ENCODE results near the gene COL4A4. TPM values are rescaled to one million over a fixed set of nuclear protein-coding genes. Genes with fewer than 3 reads are reported as not detected.
"Not testable (repeated sequence)": the region's sequence is repeated elsewhere in the genome, so short reads cannot be mapped to it uniquely, and the experiment has no call there.

The COL4A4 gene
- total RNA-seq, 1 donor: 0.21 TPM

DNA sequence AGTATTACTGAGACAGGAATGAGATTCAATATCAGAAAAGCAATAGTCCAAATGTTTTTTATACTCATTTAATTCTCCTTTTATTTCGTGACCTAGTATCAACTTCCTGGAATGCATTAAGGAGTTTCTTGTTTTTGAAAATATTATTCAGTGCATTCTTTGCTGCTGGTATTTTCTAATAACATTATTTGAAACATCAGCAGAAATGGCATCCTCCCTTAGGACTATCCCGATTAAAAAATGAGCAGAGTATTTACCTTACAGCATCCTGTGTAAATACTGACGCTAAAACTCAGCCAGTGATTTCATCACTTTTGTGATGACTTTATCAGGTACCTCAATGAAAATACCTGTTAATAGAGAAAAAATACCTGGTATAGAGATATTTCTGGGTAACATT is 16.8 kb upstream of the COL4A4 start:
- H3K9me3 ChIP-seq (ENCODE audit: low read depth, low read length): no peaks in the 10 kb centered on the region

GRCh38 chr2:227179988-227180685 is 16.1 kb upstream of the COL4A4 start:
- H3K9me3 ChIP-seq (ENCODE audit: low read depth, low read length): no peaks in the 10 kb centered on the region
- H3K27me3 ChIP-seq (ENCODE audit: insufficient read depth, low read length): no peaks in the 10 kb centered on the region
- H3K4me3 ChIP-seq (ENCODE audit: low read length): no peak overlapping the region
- H3K4me1 ChIP-seq (ENCODE audit: insufficient read depth, low read length): no peaks in the 10 kb centered on the region

More for the DNA sequence above, 16.8 kb upstream of the COL4A4 start:
- no peaks in the 10 kb centered on the region for H3K27me3 ChIP-seq (ENCODE audit: insufficient read depth, low read length)
- no peaks in the 10 kb centered on the region for H3K4me1 ChIP-seq (ENCODE audit: insufficient read depth, low read length)
- H3K4me3 ChIP-seq (ENCODE audit: low read length): no peak overlapping the region

GRCh38 chr2:227177592-227178336 is 13.8 kb upstream of the COL4A4 start:
- Histone ChIP-seq H3K27me3 (ENCODE audit: insufficient read depth, low read length) (no peaks in the 10 kb centered on the region), H3K9me3 (ENCODE audit: low read depth, low read length) (no peaks in the 10 kb centered on the region), H3K4me1 (ENCODE audit: insufficient read depth, low read length) (no peaks in the 10 kb centered on the region), H3K4me3 (ENCODE audit: low read length) (no peak overlapping the region)

- not testable (repeated sequence) for H3K4me3 ChIP-seq (ENCODE audit: low read length); H3K9me3 ChIP-seq (ENCODE audit: low read depth, low read length); H3K4me1 ChIP-seq (ENCODE audit: insufficient read depth, low read length)
These were observed 7.8 kb upstream of the COL4A4 start for GRCh38 chr2:227171779-227172178.

GRCh38 chr2:227164763-227165291 is 822 bp upstream of the COL4A4 start:
- Histone ChIP-seq H3K4me3 (ENCODE audit: low read length) (peak overlapping the region; percentile 3), H3K4me1 (ENCODE audit: insufficient read depth, low read length) (peaks cover 4% of the 10 kb centered on the region), H3K9me3 (ENCODE audit: low read depth, low read length) (no peaks in the 10 kb centered on the region), H3K27me3 (ENCODE audit: insufficient read depth, low read length) (peaks cover 63% of the 10 kb centered on the region)

More at GRCh38 chr2:227171779-227172178, 7.8 kb upstream of the COL4A4 start:
- H3K27me3 ChIP-seq (ENCODE audit: insufficient read depth, low read length): peaks cover 13% of the 10 kb centered on the region

GRCh38 chr2:227163485-227163997 is 464 bp downstream of the COL4A4 start:
- H3K27me3 ChIP-seq (ENCODE audit: insufficient read depth, low read length): peaks cover 68% of the 10 kb centered on the region
- H3K4me1 ChIP-seq (ENCODE audit: insufficient read depth, low read length): peaks cover 4% of the 10 kb centered on the region
- H3K4me3 ChIP-seq (ENCODE audit: low read length): no peak overlapping the region
- no peaks in the 10 kb centered on the region for H3K9me3 ChIP-seq (ENCODE audit: low read depth, low read length)

DNA sequence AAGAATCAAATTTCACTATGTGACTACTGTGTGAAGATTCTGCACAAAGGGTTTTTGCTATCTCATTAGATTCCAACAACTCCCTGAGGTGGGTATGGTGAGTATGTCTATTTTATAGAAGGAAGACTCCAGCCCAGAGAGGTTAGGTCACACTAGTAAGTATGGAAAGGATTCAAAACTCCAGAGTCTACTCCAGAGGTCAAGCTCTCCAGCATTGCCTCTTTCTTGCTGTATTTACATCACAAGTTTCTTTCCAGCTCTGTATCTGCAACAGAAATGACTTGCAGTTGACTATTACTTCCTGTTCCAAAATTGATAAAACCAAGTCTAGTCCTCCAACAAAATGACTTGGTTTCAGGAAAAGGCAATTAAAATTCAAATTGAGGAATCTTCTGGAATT is 2.1 kb downstream of the COL4A4 start:
- no peak overlapping the region for H3K4me3 ChIP-seq (ENCODE audit: low read length)
- peaks cover 4% of the 10 kb centered on the region for H3K4me1 ChIP-seq (ENCODE audit: insufficient read depth, low read length)
- no peaks in the 10 kb centered on the region for H3K9me3 ChIP-seq (ENCODE audit: low read depth, low read length)
- peaks cover 56% of the 10 kb centered on the region for H3K27me3 ChIP-seq (ENCODE audit: insufficient read depth, low read length)

- H3K4me3 ChIP-seq (ENCODE audit: low read length): no peak overlapping the region
- no peaks in the 10 kb centered on the region for H3K9me3 ChIP-seq (ENCODE audit: low read depth, low read length)
- H3K4me1 ChIP-seq (ENCODE audit: insufficient read depth, low read length): peaks cover 4% of the 10 kb centered on the region
- H3K27me3 ChIP-seq (ENCODE audit: insufficient read depth, low read length): peaks cover 38% of the 10 kb centered on the region
These were observed 3.8 kb downstream of the COL4A4 start for GRCh38 chr2:227160164-227160563.

GRCh38 chr2:227154986-227155774 is 8.8 kb downstream of the COL4A4 start:
- Histone ChIP-seq H3K4me1 (ENCODE audit: insufficient read depth, low read length) (no peaks in the 10 kb centered on the region), H3K9me3 (ENCODE audit: low read depth, low read length) (no peaks in the 10 kb centered on the region), H3K4me3 (ENCODE audit: low read length) (no peak overlapping the region), H3K27me3 (ENCODE audit: insufficient read depth, low read length) (peaks cover 6% of the 10 kb centered on the region)

GRCh38 chr2:227153758-227154486 is 10.1 kb downstream of the COL4A4 start:
- Histone ChIP-seq H3K27me3 (ENCODE audit: insufficient read depth, low read length) (no peaks in the 10 kb centered on the region), H3K4me3 (ENCODE audit: low read length) (no peak overlapping the region), H3K4me1 (ENCODE audit: insufficient read depth, low read length) (no peaks in the 10 kb centered on the region), H3K9me3 (ENCODE audit: low read depth, low read length) (no peaks in the 10 kb centered on the region)

DNA sequence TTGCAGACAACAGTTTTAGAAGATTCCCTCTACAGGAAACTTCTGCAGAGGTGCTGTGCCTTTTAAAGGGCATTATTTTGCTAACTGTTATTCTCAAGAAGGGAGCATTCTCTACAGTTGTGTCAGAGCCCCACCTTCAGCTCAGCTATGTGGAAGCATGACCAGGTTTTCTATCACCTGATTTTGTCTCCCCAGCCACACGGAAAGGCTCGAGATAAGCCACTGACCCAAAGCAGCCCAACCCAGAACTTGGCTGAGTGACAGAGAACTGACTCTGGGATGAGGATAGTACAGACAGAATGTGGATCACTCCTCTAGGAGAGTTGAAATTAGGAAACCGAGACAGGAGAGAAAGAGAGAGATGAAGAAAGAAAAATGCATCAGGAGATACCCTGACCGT is 10.7 kb downstream of the COL4A4 start:
- H3K4me1 ChIP-seq (ENCODE audit: insufficient read depth, low read length): no peaks in the 10 kb centered on the region
- H3K9me3 ChIP-seq (ENCODE audit: low read depth, low read length): peaks cover under 1% of the 10 kb centered on the region
- no peaks in the 10 kb centered on the region for H3K27me3 ChIP-seq (ENCODE audit: insufficient read depth, low read length)
- H3K4me3 ChIP-seq (ENCODE audit: low read length): no peak overlapping the region

DNA sequence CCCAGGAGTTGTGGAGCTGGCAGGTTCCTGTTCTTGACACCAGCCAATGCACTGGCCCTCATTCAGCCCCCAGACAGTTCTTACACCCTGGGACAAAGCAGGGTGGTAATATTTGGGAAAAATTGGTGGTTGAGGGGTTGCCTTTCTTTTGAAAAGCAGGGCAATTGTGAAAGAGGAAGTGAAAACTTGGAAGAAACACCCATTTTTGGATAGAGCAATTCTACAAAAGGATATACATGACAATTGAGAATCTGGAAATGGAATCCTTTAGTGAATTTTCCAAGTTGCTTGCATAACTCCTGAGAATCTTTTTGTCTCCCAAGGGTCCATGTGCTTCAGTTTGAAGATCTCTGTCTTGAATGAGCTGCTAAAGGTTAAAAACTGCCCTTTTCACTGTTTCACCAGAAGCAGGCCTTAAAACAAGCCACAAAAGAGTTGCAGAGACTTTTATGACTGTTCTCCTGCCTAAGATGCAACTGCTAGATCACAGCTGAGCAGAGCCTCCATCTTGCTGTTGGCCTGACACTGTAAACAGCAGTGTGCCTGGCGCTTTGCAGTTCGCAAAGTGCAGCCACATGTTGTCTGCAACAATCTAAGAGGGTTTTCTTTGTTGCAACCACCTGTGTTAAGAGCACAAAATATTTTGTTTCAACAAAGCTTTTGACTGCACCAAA is 11.8 kb downstream of the COL4A4 start:
- Histone ChIP-seq H3K27me3 (ENCODE audit: insufficient read depth, low read length) (no peaks in the 10 kb centered on the region), H3K4me1 (ENCODE audit: insufficient read depth, low read length) (no peaks in the 10 kb centered on the region), H3K4me3 (ENCODE audit: low read length) (no peak overlapping the region), H3K9me3 (ENCODE audit: low read depth, low read length) (peaks cover 5% of the 10 kb centered on the region)

DNA sequence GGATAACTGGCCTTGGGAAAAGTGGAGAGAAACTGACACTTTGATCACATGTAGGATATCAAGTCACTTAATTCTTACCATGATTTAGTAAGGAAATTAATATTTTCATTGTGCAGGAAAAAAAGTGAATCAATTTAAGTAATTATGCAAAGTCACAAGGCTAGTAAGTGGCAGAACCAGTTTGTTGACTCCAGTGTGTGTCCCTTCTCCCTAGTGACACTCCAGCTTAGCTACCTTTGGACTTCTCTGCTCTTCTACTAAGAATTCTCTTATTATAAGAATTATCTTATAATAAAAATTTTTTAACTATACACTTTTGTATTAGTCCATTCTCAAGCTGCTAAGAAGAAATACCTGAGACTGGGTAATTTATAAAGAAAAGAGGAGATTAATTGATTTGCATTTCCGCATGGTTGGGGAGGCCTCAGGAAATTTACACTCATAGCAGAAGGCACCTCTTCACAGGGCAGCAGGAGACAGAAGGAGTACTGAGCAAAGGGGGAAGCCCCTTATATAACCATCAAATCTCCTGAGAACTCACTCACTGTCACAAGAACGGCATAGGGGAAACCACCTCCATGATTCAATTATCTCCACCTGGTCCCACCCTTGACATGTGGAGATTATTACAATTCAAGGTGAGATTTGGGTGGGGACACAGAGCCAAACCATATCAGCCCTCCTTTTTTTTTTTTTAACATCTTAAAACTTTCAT is 13.6 kb downstream of the COL4A4 start:
- H3K27me3 ChIP-seq (ENCODE audit: insufficient read depth, low read length): no peaks in the 10 kb centered on the region
- H3K4me1 ChIP-seq (ENCODE audit: insufficient read depth, low read length): no peaks in the 10 kb centered on the region
- H3K4me3 ChIP-seq (ENCODE audit: low read length): no peak overlapping the region
- peaks cover 5% of the 10 kb centered on the region for H3K9me3 ChIP-seq (ENCODE audit: low read depth, low read length)

Measured in mononuclear cell (primary cell).